Measurements from ENCODE around the gene HSF2. TPM values are rescaled to one million over a fixed set of nuclear protein-coding genes. Genes with fewer than 3 reads are reported as not detected.

HSF2 gene
- total and polyA plus RNA-seq, 10 of the 15 experiments (the other 5 are each of a cell fraction or from before 2014, with no cell fraction given): 9.5 to 38.3 (median 16.8) TPM

GRCh38 chr6:122422614-122423267 is 23.3 kb downstream of the HSF2 start (continued):
- TF ChIP-seq SIX5 (IDR thresholded peaks at IDR 0.05; ENCODE audit: low read depth, low read length, severe bottlenecking) (no peak), IKZF1 (conservative IDR thresholded peaks at IDR 0.05) (peak; percentile 55), MEF2A (IDR thresholded peaks at IDR 0.05; ENCODE audit: insufficient read depth, low read depth, low read length) (peak; percentile 62; the same call in 1 of the 2 replicates), ZNF207 (IDR thresholded peaks at IDR 0.05; ENCODE audit: borderline replicate concordance) (no peak), ZBTB33 (IDR thresholded peaks at IDR 0.05) (no peak), E2F8 (IDR thresholded peaks at IDR 0.05; ENCODE audit: low read depth, partially characterized antibody) (no peak), ZNF622 (IDR thresholded peaks at IDR 0.05) (no peak), CHD4 (IDR thresholded peaks at IDR 0.05) (no peak), ZNF24 (IDR thresholded peaks at IDR 0.05) (peak; percentile 72), IRF4 (IDR thresholded peaks at IDR 0.05; ENCODE audit: low read depth, low read length) (peak; percentile 93; the same call in 1 of the 2 replicates), PAX8 (IDR thresholded peaks at IDR 0.05) (no peak), POLR2AphosphoS2 (IDR thresholded peaks at IDR 0.05; ENCODE audit: low read depth, low read length) (no peak), MAX (IDR thresholded peaks at IDR 0.05; ENCODE audit: low read depth, low read length) (no peak), MYB (IDR thresholded peaks at IDR 0.05; ENCODE audit: borderline replicate concordance, low read depth, low read length) (no peak), SREBF2 (IDR thresholded peaks at IDR 0.05; ENCODE audit: low read length) (no peak), SRF (IDR thresholded peaks at IDR 0.05; ENCODE audit: low read depth in 2 of 2, low read length in 2 of 2) (peak in 1 of 2 experiments; percentile 63; a peak in 1 of 4 replicates), MEF2B (IDR thresholded peaks at IDR 0.05; ENCODE audit: partially characterized antibody, poor library complexity, severe bottlenecking) (no peak), YY1 (IDR thresholded peaks at IDR 0.05; ENCODE audit: low read depth, low read length) (no peak), ATF7 (IDR thresholded peaks at IDR 0.05; ENCODE audit: low read depth) (no peak), ZNF274 (IDR thresholded peaks at IDR 0.05; ENCODE audit: insufficient read depth, insufficient read length) (no peak)
- TF ChIP-seq, protein P1, sequence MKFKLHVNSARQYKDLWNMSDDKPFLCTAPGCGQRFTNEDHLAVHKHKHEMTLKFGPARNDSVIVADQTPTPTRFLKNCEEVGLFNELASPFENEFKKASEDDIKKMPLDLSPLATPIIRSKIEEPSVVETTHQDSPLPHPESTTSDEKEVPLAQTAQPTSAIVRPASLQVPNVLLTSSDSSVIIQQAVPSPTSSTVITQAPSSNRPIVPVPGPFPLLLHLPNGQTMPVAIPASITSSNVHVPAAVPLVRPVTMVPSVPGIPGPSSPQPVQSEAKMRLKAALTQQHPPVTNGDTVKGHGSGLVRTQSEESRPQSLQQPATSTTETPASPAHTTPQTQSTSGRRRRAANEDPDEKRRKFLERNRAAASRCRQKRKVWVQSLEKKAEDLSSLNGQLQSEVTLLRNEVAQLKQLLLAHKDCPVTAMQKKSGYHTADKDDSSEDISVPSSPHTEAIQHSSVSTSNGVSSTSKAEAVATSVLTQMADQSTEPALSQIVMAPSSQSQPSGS (IDR thresholded peaks at IDR 0.05; ENCODE audit: low read length): peak; percentile 95
- TF ChIP-seq, protein P2, sequence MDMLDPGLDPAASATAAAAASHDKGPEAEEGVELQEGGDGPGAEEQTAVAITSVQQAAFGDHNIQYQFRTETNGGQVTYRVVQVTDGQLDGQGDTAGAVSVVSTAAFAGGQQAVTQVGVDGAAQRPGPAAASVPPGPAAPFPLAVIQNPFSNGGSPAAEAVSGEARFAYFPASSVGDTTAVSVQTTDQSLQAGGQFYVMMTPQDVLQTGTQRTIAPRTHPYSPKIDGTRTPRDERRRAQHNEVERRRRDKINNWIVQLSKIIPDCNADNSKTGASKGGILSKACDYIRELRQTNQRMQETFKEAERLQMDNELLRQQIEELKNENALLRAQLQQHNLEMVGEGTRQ (IDR thresholded peaks at IDR 0.05; ENCODE audit: borderline replicate concordance, low read depth, low read length): no peak
- TF ChIP-seq, protein P3, sequence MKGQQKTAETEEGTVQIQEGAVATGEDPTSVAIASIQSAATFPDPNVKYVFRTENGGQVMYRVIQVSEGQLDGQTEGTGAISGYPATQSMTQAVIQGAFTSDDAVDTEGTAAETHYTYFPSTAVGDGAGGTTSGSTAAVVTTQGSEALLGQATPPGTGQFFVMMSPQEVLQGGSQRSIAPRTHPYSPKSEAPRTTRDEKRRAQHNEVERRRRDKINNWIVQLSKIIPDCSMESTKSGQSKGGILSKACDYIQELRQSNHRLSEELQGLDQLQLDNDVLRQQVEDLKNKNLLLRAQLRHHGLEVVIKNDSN (IDR thresholded peaks at IDR 0.05; ENCODE audit: borderline replicate concordance, extremely low read length, insufficient read depth, low read depth, low read length): no peak
